Esophagus muscularis mucosa (tissue), 4 donors: ENCODE measurements around the gene NPHP4.

ENCODE experiments used
- CTCF ChIP-seq, 3 experiments: fragments of 200-600 bp in 2 of 3; fragments of 450-650 bp in 1 of 3; sonication (generic) in 2 of 3; IDR thresholded peaks; one replicate each; pipeline ENCODE4 v1.5.1; 2017 to 2019; ENCODE audit warnings: antibody characterized with exemption in 3 of 3, mild to moderate bottlenecking in 2 of 3, moderate library complexity in 1 of 3
- EP300 ChIP-seq: sonication (generic); formaldehyde crosslinking; IDR thresholded peaks from one replicate; pipeline ENCODE4 v1.6.1; 2017; ENCODE audit warnings: antibody characterized with exemption
- POLR2A ChIP-seq: fragments of 450-650 bp; IDR thresholded peaks from one replicate; pipeline ENCODE4 v1.6.1; 2017; ENCODE audit warnings: antibody characterized with exemption, moderate library complexity, mild to moderate bottlenecking, low read depth
- POLR2AphosphoS5 ChIP-seq, 2 donors: sonication (generic); formaldehyde crosslinking; IDR thresholded peaks; one replicate each; pipeline ENCODE4 v1.6.1; 2017; ENCODE audit warnings: antibody characterized with exemption in 2 of 2

DNA sequence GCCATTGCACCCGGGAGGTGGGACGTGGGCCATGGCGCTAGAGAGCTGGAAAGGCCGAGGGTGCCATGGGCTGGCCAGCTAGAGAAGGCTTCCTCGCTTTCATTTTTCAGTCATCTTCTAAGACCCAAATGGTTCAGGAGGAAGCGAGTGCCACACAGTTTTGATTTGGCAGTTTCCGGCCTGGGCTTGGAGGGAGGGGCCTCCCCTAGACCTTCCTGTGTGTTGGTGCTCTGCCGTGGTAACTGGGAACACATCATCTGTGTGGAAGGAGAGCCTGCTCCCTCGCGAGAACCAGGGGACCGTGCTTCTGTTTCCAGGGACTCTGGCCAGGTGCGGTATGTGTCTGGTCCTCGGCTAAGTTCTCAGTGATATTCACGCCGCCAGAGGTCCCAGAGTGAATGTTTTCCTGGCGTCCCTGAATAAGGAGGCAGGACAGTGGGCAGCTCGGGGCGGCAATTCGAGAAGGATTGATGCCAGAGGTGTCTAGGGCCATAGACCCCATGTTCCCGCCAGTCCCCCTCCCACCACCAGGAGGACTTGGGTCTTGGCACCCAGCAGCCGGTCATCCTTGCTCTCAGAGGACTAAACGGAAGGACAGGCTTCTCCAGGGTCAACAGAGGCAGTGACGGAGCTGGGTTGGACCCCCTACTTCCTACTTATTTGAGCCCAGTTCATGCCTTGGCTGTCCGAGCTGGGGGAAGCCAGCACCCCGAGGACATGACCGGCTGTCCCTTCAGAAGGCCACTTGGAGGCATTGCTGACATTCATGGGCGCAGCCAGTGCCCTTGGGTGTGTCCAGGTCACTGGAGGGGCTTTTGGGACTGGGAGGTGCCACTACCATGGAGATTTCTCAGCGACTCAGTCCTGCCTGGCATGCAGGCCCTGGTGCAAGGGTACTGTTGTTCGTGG, 2.7 kb upstream of the NPHP4 start:
- TF ChIP-seq CTCF (IDR thresholded peaks at IDR 0.05) (no peak), EP300 (no peak), POLR2A (no peak), POLR2AphosphoS5 (IDR thresholded peaks at IDR 0.05) (no peak)
